NT2/D1 (cell line): ENCODE results near the gene CCDC120.
A peak's percentile ranks its signal among the peaks of the same experiment; 100 is the strongest.

Source experiments
- DNase-seq: peaks from one replicate; pipeline ENCODE4 v3.0.0-alpha.2; 2011; ENCODE audit warnings: low read depth, low spot score
- H3K27me3 ChIP-seq: 2 replicates; pipeline ENCODE4 v1.6.0; 2011; ENCODE audit warnings: mild to moderate bottlenecking; ENCODE audit not compliant: insufficient read length, insufficient read depth
- H3K36me3 ChIP-seq: 2 replicates; pipeline ENCODE4 v1.6.1; 2011; ENCODE audit warnings: mild to moderate bottlenecking, low read length, mixed read lengths; ENCODE audit not compliant: insufficient read depth, insufficient read length
- H3K4me1 ChIP-seq: 2 replicates; pipeline ENCODE4 v1.5.1; 2011; ENCODE audit not compliant: insufficient read depth, insufficient read length
- H3K4me3 ChIP-seq: 2 replicates; pipeline ENCODE4 v1.5.1; 2011; ENCODE audit warnings: low read depth; ENCODE audit not compliant: insufficient read length
- H3K9ac ChIP-seq: 2 replicates; pipeline ENCODE4 v1.6.0; 2011; ENCODE audit warnings: low read depth; ENCODE audit not compliant: insufficient read length
- H3K9me3 ChIP-seq: 2 replicates; pipeline ENCODE4 v1.5.1; 2011; ENCODE audit warnings: mild to moderate bottlenecking, low read length; ENCODE audit not compliant: insufficient read depth
- SUZ12 ChIP-seq: IDR thresholded peaks from 2 replicates; pipeline ENCODE4 v1.6.1; 2011; ENCODE audit not compliant: insufficient read length, insufficient read depth; ENCODE audit errors: extremely low read depth
- YY1 ChIP-seq: IDR thresholded peaks from 2 replicates; pipeline ENCODE4 v1.6.1; 2011; ENCODE audit not compliant: insufficient read length, insufficient read depth
- ZNF274 ChIP-seq: IDR thresholded peaks from 2 replicates; pipeline ENCODE4 v1.6.1; 2011; ENCODE audit warnings: mild to moderate bottlenecking, low read depth, low read length

CCDC120 gene

GRCh38 chrX:49071877-49072711 is 13.3 kb downstream of the CCDC120 start:
- Histone ChIP-seq H3K9ac (no peak overlapping the region), H3K27me3 (no peaks in the 10 kb centered on the region), H3K36me3 (peaks cover 55% of the 10 kb centered on the region), H3K4me3 (no peak overlapping the region), H3K4me1 (peaks cover 5% of the 10 kb centered on the region), H3K9me3 (no peaks in the 10 kb centered on the region)
- no peak for DNase-seq
- no peak for TF ChIP-seq ZNF274

- peaks cover 5% of the 10 kb centered on the region for H3K4me1 ChIP-seq
- H3K36me3 ChIP-seq = peaks cover 60% of the 10 kb centered on the region
- H3K9ac ChIP-seq = peak overlapping the region; percentile 79
- TF ChIP-seq YY1 = no peak
- TF ChIP-seq SUZ12 = no peak
- TF ChIP-seq ZNF274 = no peak
- H3K4me3 ChIP-seq = peak overlapping the region; percentile 62
- no peaks in the 10 kb centered on the region for H3K27me3 ChIP-seq
- H3K9me3 ChIP-seq = no peaks in the 10 kb centered on the region
- no peak for DNase-seq
Measured at GRCh38 chrX:49072712-49073095, 13.9 kb downstream of the CCDC120 start.

GRCh38 chrX:49073601-49074575 is 15.1 kb downstream of the CCDC120 start, which contains the start of gene PRAF2:
Gene PRAF2, minus strand, starts transcription at chrX:49074002. Its CDS starts 15 bp downstream, at chrX:49073987.
- Histone ChIP-seq H3K9ac (peak within 1 kb of the TSS; percentile 79), H3K4me1 (peaks cover 5% of the 10 kb centered on the region), H3K36me3 (peaks cover 55% of the 10 kb centered on the region), H3K4me3 (peak within 1 kb of the TSS; percentile 62), H3K27me3 (no peaks in the 10 kb centered on the region), H3K9me3 (no peaks in the 10 kb centered on the region)
- peak; percentile 83 for DNase-seq
- TF ChIP-seq SUZ12 (no peak), ZNF274 (no peak)

- Histone ChIP-seq H3K36me3 (peaks cover 47% of the 10 kb centered on the region), H3K4me1 (peaks cover 5% of the 10 kb centered on the region), H3K9ac (no peak overlapping the region), H3K9me3 (no peaks in the 10 kb centered on the region), H3K27me3 (no peaks in the 10 kb centered on the region), H3K4me3 (no peak overlapping the region)
- TF ChIP-seq ZNF274 (no peak), YY1 (no peak), SUZ12 (no peak)
- no peak for DNase-seq
Measured at GRCh38 chrX:49075347-49075746, 16.5 kb downstream of the CCDC120 start.

- no peak for TF ChIP-seq ZNF274
- TF ChIP-seq SUZ12 = no peak
- TF ChIP-seq YY1 = no peak
- no peak overlapping the region for H3K9ac ChIP-seq
- no peak overlapping the region for H3K4me3 ChIP-seq
- no peaks in the 10 kb centered on the region for H3K9me3 ChIP-seq
- H3K27me3 ChIP-seq = no peaks in the 10 kb centered on the region
- DNase-seq = no peak
- H3K36me3 ChIP-seq = peaks cover 30% of the 10 kb centered on the region
- no peaks in the 10 kb centered on the region for H3K4me1 ChIP-seq
Measured at GRCh38 chrX:49077941-49078340, 19.1 kb downstream of the CCDC120 start.

GRCh38 chrX:49079489-49080428 is 21.0 kb downstream of the CCDC120 start, which contains the start of gene WDR45:
Gene WDR45, minus strand, starts transcription at chrX:49079887. Its CDS starts 1,792 bp downstream, at chrX:49078095.
- DNase-seq = peak; percentile 44
- no peaks in the 10 kb centered on the region for H3K27me3 ChIP-seq
- H3K4me1 ChIP-seq = no peaks in the 10 kb centered on the region
- peaks cover 27% of the 10 kb centered on the region for H3K36me3 ChIP-seq
- TF ChIP-seq YY1 (no peak), ZNF274 (no peak), SUZ12 (no peak)
- no peaks in the 10 kb centered on the region for H3K9me3 ChIP-seq
- peak within 1 kb of the TSS; percentile 90 for H3K9ac ChIP-seq
- peak within 1 kb of the TSS; percentile 55 for H3K4me3 ChIP-seq
